Activated naive CD4-positive, alpha-beta T cell treated with Interleukin-2 at 50 U/mL for 16 hours (primary cell): ENCODE results near the gene LDHAL6B.

ENCODE experiments used
- DNase-seq: peaks from one replicate; pipeline ENCODE4 v3.0.0-alpha.2; 2020

Gene LDHAL6B

DNA sequence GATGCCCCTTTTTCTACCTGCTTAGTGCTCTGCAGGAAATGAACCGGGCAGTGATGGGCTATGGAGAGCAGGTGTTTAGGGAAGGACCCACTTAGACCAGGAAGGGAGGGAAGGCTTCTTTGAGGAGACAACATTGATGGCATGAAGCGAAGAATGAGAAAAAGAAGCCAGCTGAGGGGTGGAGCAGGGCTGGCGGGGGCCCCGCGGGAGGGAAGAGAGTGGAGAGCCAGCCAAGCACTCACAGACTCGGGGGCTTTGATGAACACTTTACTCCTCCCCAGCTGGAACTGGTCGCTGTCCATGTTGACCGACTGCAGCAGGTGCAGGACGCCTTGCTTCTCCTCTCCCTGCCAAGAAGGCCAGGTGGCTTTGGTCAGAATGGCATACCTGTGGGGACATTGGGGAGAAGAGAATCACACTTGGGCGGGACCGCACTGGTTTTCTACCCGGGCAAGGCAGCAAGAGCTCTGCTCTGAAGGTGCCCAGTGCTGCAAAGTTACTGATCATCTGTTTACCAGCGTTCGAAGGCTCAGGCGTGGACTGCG lies 28.4 kb upstream of the LDHAL6B start:
- DNase-seq = no peak

DNA sequence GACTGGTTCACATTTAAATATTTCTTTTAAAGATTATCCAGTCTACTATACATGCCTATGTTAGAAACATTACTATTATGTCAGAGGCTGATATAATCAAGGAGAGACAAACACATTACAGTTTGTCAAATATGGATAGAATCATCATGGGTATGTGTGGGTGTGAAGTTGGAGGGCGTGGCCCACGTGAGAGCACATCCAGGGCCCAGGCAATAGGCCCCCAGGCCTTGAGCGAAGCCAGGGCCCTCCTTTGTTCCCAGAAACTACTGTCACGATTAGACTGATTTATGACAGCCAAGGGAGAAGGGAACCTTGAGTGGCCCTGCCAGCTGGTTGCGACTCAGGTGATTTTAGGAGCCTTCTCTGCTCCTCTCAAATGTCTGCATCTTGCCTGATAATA lies 26.9 kb upstream of the LDHAL6B start:
- DNase-seq = no peak

- DNase-seq = no peak
Measured at GRCh38 chr15:59180945-59181600, 25.6 kb upstream of the LDHAL6B start.

GRCh38 chr15:59185725-59186124 lies 20.9 kb upstream of the LDHAL6B start:
- no peak for DNase-seq

- DNase-seq = no peak
Measured at GRCh38 chr15:59186501-59186900, 20.1 kb upstream of the LDHAL6B start.

DNA sequence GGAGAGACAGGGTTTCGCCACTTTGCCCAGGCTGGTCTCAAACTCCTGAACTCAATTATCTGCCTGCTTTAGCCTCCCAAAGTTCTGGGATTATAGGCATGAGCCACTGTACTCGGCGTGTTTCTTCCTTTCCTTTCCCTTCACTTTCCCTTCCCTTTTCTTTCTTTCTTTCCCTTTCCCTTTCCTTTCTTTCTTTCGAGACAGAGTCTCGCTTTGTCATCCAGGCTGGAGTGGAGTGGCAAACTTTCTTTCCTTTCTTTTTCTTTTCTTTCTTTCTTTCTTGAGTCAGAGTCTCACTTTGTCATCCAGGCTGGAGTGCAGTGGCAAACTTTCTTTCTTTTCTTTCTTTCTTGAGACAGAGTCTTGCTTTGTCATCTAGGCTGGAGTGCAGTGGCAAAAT lies 17.4 kb upstream of the LDHAL6B start:
- DNase-seq = no peak

GRCh38 chr15:59190291-59190690 lies 16.4 kb upstream of the LDHAL6B start:
- DNase-seq = no peak

DNA sequence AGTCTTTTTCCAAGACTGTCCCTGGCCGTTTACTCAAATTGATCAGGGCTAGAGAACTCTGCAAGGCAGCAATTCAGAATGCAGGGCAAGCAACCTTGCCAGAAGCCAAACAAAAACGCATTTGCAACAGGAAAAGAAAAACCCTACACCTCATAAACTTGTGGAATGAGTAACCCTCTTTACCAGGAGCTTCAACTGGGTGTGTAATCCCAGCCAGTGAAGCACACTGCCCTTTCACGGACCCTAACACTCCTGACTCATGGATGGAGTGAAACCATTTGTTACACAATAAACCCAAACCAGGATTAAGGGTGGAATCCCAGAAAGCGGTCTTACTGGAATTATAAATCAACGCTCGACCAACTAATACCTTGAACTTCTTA lies 14.8 kb upstream of the LDHAL6B start:
- DNase-seq = no peak

- DNase-seq = no peak
Measured at GRCh38 chr15:59194639-59195325, 11.9 kb upstream of the LDHAL6B start.

DNA sequence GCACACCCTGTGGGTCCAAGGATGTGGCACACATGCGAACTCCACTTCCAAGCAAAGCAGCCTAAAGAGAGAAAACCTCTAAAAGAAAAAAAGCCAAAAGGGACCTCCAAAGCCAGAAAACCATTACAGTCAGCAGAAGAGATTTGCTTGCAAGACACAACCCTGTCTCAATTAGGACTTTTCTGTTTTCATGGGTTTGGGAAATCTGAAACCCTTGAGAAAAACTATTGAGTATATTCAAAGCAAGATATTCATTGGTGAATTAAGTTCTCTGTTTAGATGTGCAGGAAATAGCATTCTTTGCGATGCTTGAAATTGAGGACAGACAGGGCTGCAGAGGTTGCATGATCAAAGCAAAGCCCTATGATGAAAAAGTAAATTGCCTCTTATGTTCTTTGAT lies 10.2 kb upstream of the LDHAL6B start:
- DNase-seq = no peak

DNA sequence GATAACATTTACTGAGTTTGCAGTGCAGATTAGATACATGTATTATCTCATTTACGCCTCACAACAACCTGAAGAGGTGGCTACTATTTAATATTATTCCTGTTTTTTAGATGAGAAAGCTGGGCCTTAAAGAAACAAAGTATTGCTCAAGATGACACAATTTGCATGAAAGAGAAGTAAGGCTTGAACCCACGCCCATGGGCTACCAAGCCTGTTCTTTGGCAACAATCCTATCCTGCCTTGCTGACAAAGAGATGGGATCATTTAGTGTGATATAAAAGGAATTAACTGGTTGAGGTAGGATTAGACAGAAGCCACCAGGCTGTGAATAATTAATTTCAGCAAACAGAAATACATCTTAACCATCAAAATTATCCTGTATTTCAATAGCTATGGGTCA lies 9.2 kb upstream of the LDHAL6B start:
- no peak for DNase-seq

- DNase-seq = no peak
Measured at GRCh38 chr15:59199626-59200465, 6.8 kb upstream of the LDHAL6B start.

DNA sequence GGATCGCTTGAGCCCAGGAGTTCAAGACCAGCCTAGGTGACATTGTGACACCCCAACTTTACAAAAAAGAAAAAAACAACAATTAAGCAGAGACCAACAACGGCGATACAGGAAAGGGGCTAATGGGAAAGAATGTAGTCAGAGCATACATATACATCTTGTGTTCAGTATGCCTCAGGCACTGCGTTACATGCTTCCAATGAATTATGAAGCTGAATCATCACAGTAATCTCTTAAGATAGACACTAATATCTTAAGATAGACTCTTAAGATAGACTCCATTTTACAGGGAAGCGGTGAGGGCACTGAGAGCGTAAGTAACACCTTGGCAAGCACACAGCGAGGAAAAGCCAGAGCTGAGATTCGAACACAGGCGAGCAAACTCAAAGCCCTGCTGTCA lies 6.1 kb upstream of the LDHAL6B start:
- DNase-seq = no peak

- DNase-seq = no peak
Measured at GRCh38 chr15:59203008-59203407, 3.6 kb upstream of the LDHAL6B start.

GRCh38 chr15:59203657-59204056 lies 3.0 kb upstream of the LDHAL6B start:
- DNase-seq = no peak

GRCh38 chr15:59205839-59206622 lies 612 bp upstream of the LDHAL6B start:
- no peak for DNase-seq

GRCh38 chr15:59208613-59209249 lies 2.1 kb downstream of the LDHAL6B start:
- DNase-seq = no peak

- DNase-seq = no peak
Measured at GRCh38 chr15:59210186-59210585, 3.5 kb downstream of the LDHAL6B start.

GRCh38 chr15:59216911-59217310 lies 10.3 kb downstream of the LDHAL6B start:
- no peak for DNase-seq

DNA sequence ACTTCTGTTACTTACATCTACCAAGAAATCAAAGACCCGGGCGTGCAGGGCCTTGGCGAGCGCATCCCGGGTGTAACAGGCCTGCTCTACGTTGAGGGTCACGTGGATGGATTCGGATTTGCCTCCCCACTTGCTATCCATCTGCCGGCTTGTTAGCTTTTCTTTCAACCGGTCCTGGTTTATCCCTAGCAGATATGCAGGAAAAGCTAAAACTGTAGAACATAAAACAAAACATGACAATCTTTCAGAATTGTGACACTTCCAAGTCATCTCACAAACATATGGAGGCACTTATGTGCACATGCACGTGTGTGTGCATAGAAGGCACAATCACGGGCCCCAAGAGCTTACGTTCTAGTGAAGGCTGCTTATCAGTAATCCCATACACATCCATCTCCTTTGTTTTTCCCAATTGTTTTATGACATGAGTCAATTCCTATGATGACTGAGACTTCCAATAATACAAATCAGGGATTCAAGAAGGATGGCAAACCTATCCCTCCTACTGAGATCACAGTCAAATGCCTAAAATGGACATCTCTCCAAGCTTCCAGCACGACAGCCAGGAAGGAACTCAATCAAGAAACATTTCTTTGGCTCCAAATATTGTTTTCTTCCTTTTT lies 11.3 kb downstream of the LDHAL6B start:
- no peak for DNase-seq

DNA sequence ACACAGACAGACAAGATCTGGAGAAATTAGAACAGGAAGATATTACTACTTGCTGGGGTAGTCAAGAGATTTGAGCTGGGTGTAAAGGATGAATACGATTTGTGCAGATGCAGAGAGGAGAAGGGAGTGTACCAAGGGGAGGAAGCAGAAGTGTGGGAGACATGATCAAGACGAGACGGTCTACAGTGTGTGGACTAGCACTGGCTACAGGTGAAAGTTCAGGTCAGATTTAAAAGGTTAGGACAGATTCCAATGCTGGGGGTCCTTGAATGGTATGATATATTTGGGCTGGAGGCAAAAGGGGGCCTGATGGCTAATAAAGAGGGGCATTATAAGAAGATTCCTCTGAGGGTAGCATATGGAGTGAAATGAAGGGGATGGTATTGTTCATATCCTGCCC lies 12.1 kb downstream of the LDHAL6B start:
- no peak for DNase-seq
